AG04450 (cell line): ENCODE measurements around the gene LURAP1L. TPM values are rescaled to one million over a fixed set of nuclear protein-coding genes. Genes with fewer than 3 reads are reported as not detected.

Experiments
- CTCF ChIA-PET: fragments of 300-600, 350-600 bp; formaldehyde crosslinking; extraction: SDS; loops from one replicate; lab custom pipeline; 2022; ENCODE audit warnings: antibody characterized with exemption, inconsistent platforms; lab: Charles Lee
- POLR2A ChIA-PET: fragments of 350-600 bp; formaldehyde crosslinking; extraction: SDS; loops from one replicate; lab custom pipeline; 2021; ENCODE audit warnings: antibody characterized with exemption, inconsistent platforms; lab: Yijun Ruan, JAX
- DNase-seq: peaks from one replicate; pipeline ENCODE4 v3.0.0-alpha.2; 2011; ENCODE audit warnings: low read depth, low spot score
- H3K27ac ChIP-seq: one replicate; pipeline ENCODE4 v1.5.1; 2012; ENCODE audit warnings: low read depth, low read length, control low read depth
- H3K27me3 ChIP-seq: one replicate; pipeline ENCODE4 v1.6.0; 2012; ENCODE audit warnings: low read length; ENCODE audit not compliant: control insufficient read depth, insufficient read depth
- H3K4me3 ChIP-seq: 2 replicates; pipeline ENCODE4 v1.5.1; 2011; ENCODE audit warnings: mild to moderate bottlenecking, low read depth, low read length, control low read depth
- H3K9me3 ChIP-seq: 2 replicates; pipeline ENCODE4 v1.5.1; 2012; ENCODE audit warnings: low read length; ENCODE audit not compliant: control insufficient read depth, insufficient read depth
- CTCF ChIP-seq: IDR thresholded peaks from 2 replicates; pipeline ENCODE4 v1.5.1; 2011; ENCODE audit warnings: low read depth, low read length, control low read depth, inconsistent platforms
- polyA plus RNA-seq: library from polyadenylated mRNA; depleted of rRNA; stranded (reverse); fragments of >200 nt; gene quantifications from 2 replicates; pipeline ENCODE4 v1.2.3, GENCODE V29; 2011

The LURAP1L gene
- polyA plus RNA-seq, 1 experiment = 51.4 TPM

GRCh38 chr9:12813533-12813932 lies 38.7 kb downstream of the LURAP1L start:
- H3K27ac ChIP-seq = no peak overlapping the region
- no peaks in the 10 kb centered on the region; the same call in 1 of the 2 replicates for H3K9me3 ChIP-seq
- TF ChIP-seq CTCF = no peak
- DNase-seq = no peak
- peak overlapping the region; percentile 44; the same call in 1 of the 2 replicates for H3K4me3 ChIP-seq
- ChIA-PET POLR2A (interaction anchor here (2.9 kb wide), 1 partner anchor 38 kb away, joined by 28 read pairs; the partner anchor contains the start of gene LURAP1L), CTCF (no interaction called here)
- H3K27me3 ChIP-seq = no peaks in the 10 kb centered on the region

- peak; percentile 98 for DNase-seq
- ChIA-PET POLR2A (interaction anchor here (0.7 to 2.9 kb wide), 4 partner anchors 20 to 95 kb away, joined by 3 to 28 read pairs (median 4); partner anchors contain the start of gene LURAP1L), CTCF (interaction anchor here (0.9 to 1.3 kb wide), 2 partner anchors 38 to 68 kb away, joined by 3 to 10 read pairs; partner anchors contain the start of gene LURAP1L)
- H3K9me3 ChIP-seq = no peaks in the 10 kb centered on the region; the same call in 1 of the 2 replicates
- peak overlapping the region; percentile 95 for H3K27ac ChIP-seq
- peak overlapping the region; percentile 44 for H3K4me3 ChIP-seq
- no peaks in the 10 kb centered on the region for H3K27me3 ChIP-seq
- peak; percentile 56 for TF ChIP-seq CTCF
These were observed 39.4 kb downstream of the LURAP1L start for GRCh38 chr9:12813960-12814876.

DNA sequence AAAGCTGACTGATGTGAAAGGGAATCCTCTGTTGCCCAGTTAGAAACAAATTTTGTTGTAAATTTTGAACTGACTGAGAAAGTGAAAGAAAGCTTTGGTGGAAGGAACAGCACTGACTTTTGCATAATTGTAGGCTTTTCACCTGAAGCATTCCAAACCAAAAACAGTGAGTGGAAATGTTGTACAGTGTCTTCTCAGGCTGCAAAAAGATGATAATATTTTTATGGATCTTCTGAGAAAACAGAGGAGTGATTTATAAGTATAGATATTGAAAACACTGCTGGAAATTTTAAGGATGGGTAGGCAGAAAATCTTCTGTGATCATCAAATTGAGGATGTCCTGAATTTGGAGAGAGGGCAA lies 40.0 kb downstream of the LURAP1L start:
- CTCF ChIA-PET = interaction anchor here (0.9 to 1.3 kb wide), 2 partner anchors 39 to 68 kb away, joined by 3 to 10 read pairs; partner anchors contain the start of gene LURAP1L
- Histone ChIP-seq H3K27ac (peak overlapping the region; percentile 75), H3K9me3 (no peaks in the 10 kb centered on the region; the same call in 1 of the 2 replicates), H3K4me3 (peak overlapping the region; percentile 18), H3K27me3 (no peaks in the 10 kb centered on the region)
- TF ChIP-seq CTCF = no peak
- no peak for DNase-seq
- POLR2A ChIA-PET = interaction anchor here (0.7 to 2.9 kb wide), 4 partner anchors 21 to 95 kb away, joined by 3 to 28 read pairs (median 4); partner anchors contain the start of gene LURAP1L

- no peak for TF ChIP-seq CTCF
- peak; percentile 33 for DNase-seq
- Histone ChIP-seq H3K9me3 (no peaks in the 10 kb centered on the region; the same call in 1 of the 2 replicates), H3K4me3 (no peak overlapping the region), H3K27ac (peak overlapping the region; percentile 77), H3K27me3 (no peaks in the 10 kb centered on the region)
- CTCF ChIA-PET = interaction anchor here (1.3 kb wide), 1 partner anchor 40 kb away, joined by 10 read pairs; the partner anchor contains the start of gene LURAP1L
- POLR2A ChIA-PET = interaction anchor here (1.4 to 2.9 kb wide), 2 partner anchors 40 to 96 kb away, joined by 5 to 28 read pairs; partner anchors contain the start of gene LURAP1L
These were observed 41.1 kb downstream of the LURAP1L start for GRCh38 chr9:12815888-12816287.
